Gastrocnemius medialis (tissue), 4 donors: Measurements from ENCODE around the gene PACSIN1. TPM values are rescaled to one million over a fixed set of nuclear protein-coding genes. Genes with fewer than 3 reads are reported as not detected.

Experiments used
- ATAC-seq, 2 donors: fragments of 150-250 bp; one replicate each; pipeline ENCODE4 v1.9.1; 2016
- DNase-seq, 2 donors: peaks; one replicate each; pipeline ENCODE4 v3.0.0-alpha.2; 2019
- H3K27ac ChIP-seq, 4 donors: fragments of 200-600 bp; sonication (generic); 1 replicate in 1 of 4; 2 replicates in 3 of 4; pipeline ENCODE4 v1.5.1; 2016 to 2018; ENCODE audit warnings: mild to moderate bottlenecking in 2 of 4, moderate library complexity in 1 of 4
- H3K27me3 ChIP-seq, 3 donors: fragments of 200-600 bp; sonication (generic) in 2 of 3; 1 replicate in 1 of 3; 2 replicates in 2 of 3; pipeline versions ENCODE4 v1.5.1 to v1.6.0; 2016 to 2019; ENCODE audit warnings: mild to moderate bottlenecking in 1 of 3, moderate library complexity in 1 of 3
- H3K36me3 ChIP-seq, 2 donors: fragments of 200-600 bp; sonication (generic) in 1 of 2; one replicate each; pipeline ENCODE4 v1.5.1; 2017 to 2018
- H3K4me1 ChIP-seq, 2 donors: fragments of 200-600 bp; sonication (generic) in 1 of 2; one replicate each; pipeline ENCODE4 v1.5.1; 2016 to 2017; ENCODE audit warnings: mild to moderate bottlenecking in 2 of 2
- H3K4me3 ChIP-seq, 4 donors: fragments of 200-600 bp; sonication (generic) in 3 of 4; 1 replicate in 1 of 4; 2 replicates in 3 of 4; pipeline ENCODE4 v1.5.1; 2016 to 2019; ENCODE audit warnings: mild to moderate bottlenecking in 2 of 4
- H3K9me3 ChIP-seq, 3 donors: fragments of 200-600 bp; sonication (generic) in 2 of 3; 1 replicate in 1 of 3; 2 replicates in 2 of 3; pipeline ENCODE4 v1.5.1; 2016 to 2019
- CTCF ChIP-seq, 5 experiments: fragments of 450-650 bp in 3 of 5; fragments of 200-600 bp in 2 of 5; sonication (generic) in 2 of 5; IDR thresholded peaks in 4 of 5; conservative IDR thresholded peaks in 1 of 5; 1 replicate in 4 of 5; 2 replicates in 1 of 5; pipeline ENCODE4 v1.5.1; 2016 to 2019; ENCODE audit warnings: antibody characterized with exemption in 5 of 5, mild to moderate bottlenecking in 3 of 5, moderate library complexity in 3 of 5
- POLR2A ChIP-seq, 2 donors: fragments of 450-650 bp; IDR thresholded peaks; one replicate each; pipeline ENCODE4 v1.6.1; 2017; ENCODE audit warnings: antibody characterized with exemption in 2 of 2, mild to moderate bottlenecking in 2 of 2, moderate library complexity in 2 of 2
- in situ Hi-C, 4 donors: fragments of 200-750 bp; cut with MboI; loops; one replicate each; pipeline versions ENCODE4 v1.15.0 to v1.8.0; 2017; ENCODE audit warnings: low sequenced_read_pairs in 4 of 4
- intact Hi-C: fragments of 100-400 bp; cut with DNase I; formaldehyde crosslinking; loops from one replicate; pipeline ENCODE4 v1.15.1; 2023; ENCODE audit warnings: low total_unique reads
- total RNA-seq, 4 donors: library from RNA; depleted of rRNA; stranded (reverse); fragments of >200 nt; gene quantifications; one replicate each; pipeline versions ENCODE4 v1.1.0 to v1.2.3, GENCODE V29; 2016

The PACSIN1 gene
- total RNA-seq, 4 donors from 2014 or later: not detected

GRCh38 chr6:34572585-34572984, 106.7 kb downstream of the PACSIN1 start:
- intact Hi-C loops: no loop called here

DNA sequence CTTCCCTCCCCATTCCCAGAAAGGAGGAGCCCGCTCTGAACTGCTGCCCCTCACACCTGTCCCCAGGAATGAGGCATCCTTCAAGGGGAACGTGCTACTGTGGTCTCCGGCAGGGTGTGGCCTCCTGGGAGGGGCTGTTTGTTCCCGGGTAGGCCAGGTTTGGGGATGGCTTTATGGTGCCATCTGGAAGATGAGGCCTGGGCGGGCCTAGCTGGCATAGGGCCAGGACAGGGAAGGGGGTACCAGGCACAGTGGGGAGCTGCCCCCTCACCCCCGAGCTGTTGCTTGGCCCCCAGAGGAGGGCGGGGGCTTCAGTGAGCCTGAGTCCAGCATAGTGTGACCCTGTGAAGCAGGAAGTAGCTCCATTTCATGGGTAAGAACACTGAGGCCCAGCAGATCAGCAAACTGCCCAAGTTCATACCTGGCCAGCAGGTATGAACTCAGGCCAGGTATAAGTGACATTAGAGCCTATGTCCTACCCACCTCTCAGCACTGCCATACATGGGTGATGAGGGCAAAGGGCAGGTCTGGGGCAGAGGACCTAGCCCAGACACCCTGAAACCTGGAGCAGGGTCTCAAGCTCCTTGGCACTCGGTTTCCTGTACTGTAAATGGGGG, 107.8 kb downstream of the PACSIN1 start:
- H3K36me3 ChIP-seq: no peaks in the 10 kb centered on the region
- intact Hi-C loops (no loop called here), in situ Hi-C loops (no loop called here)
- peaks cover 0 to 17% (median 8%) of the 10 kb centered on the region in 3 donors for H3K27me3 ChIP-seq
- no peaks in the 10 kb centered on the region for H3K4me1 ChIP-seq
- no peak for ATAC-seq
- H3K4me3 ChIP-seq: no peak overlapping the region
- H3K27ac ChIP-seq: no peak overlapping the region
- H3K9me3 ChIP-seq: no peaks in the 10 kb centered on the region
- no peak for TF ChIP-seq POLR2A (IDR thresholded peaks at IDR 0.05)
- TF ChIP-seq CTCF (IDR thresholded peaks at IDR 0.05 in 4 of 5, conservative IDR thresholded peaks at IDR 0.05 in 1 of 5): no peak
- DNase-seq: no peak

More at GRCh38 chr6:34572585-34572984, 106.7 kb downstream of the PACSIN1 start:
- no peak for DNase-seq
- no peaks in the 10 kb centered on the region for H3K36me3 ChIP-seq
- in situ Hi-C loops: no loop called here
- H3K9me3 ChIP-seq: no peaks in the 10 kb centered on the region
- H3K27ac ChIP-seq: no peak overlapping the region
- H3K4me1 ChIP-seq: no peaks in the 10 kb centered on the region
- H3K4me3 ChIP-seq: no peak overlapping the region
- H3K27me3 ChIP-seq: peaks cover 0 to 24% (median 9%) of the 10 kb centered on the region in 3 donors
- ATAC-seq: no peak
- no peak for TF ChIP-seq CTCF (IDR thresholded peaks at IDR 0.05 in 4 of 5, conservative IDR thresholded peaks at IDR 0.05 in 1 of 5)
- no peak for TF ChIP-seq POLR2A (IDR thresholded peaks at IDR 0.05)

DNA sequence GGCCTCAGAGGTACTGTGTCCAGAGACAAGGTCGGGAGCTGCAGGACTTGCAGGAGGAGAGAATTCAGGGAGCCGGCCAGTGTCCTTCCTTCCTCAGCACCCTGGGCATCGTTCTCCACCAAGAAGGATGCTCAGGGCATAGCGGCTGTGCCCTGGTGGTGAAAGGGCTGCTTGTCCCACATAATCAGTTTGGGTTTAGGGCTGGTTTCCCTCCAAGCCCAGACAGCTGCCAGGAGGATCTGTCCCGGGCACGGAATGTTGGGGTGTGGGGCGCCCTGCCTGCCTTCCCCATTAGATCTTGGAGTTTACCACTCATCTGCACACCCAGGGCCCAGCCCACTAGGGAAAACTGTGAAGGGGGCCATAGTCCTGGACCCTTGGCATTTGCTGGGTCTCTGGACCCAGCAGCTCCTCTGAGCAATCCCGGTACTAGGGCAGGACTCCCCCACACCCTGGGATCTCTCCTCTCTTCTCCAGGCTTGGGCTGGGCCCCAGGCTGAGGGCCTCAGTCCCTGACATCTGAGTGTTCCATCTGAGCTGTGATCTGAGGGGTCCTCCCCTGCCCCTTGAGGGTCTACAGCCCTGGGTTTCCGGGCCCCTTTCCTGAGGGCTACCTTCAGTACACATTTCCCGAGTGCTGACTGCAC, 108.9 kb downstream of the PACSIN1 start:
- ATAC-seq: no peak
- no peaks in the 10 kb centered on the region for H3K9me3 ChIP-seq
- no peak overlapping the region for H3K4me3 ChIP-seq
- in situ Hi-C loops: no loop called here
- intact Hi-C loops: no loop called here
- H3K27ac ChIP-seq: no peak overlapping the region
- no peak for DNase-seq
- TF ChIP-seq CTCF (IDR thresholded peaks at IDR 0.05 in 4 of 5, conservative IDR thresholded peaks at IDR 0.05 in 1 of 5): no peak
- TF ChIP-seq POLR2A (IDR thresholded peaks at IDR 0.05): no peak
- peaks cover 0 to 7% (median 0%) of the 10 kb centered on the region in 3 donors for H3K27me3 ChIP-seq
- H3K4me1 ChIP-seq: no peaks in the 10 kb centered on the region
- H3K36me3 ChIP-seq: no peaks in the 10 kb centered on the region

- DNase-seq: no peak
- H3K27me3 ChIP-seq: peaks cover 0 to 7% (median 0%) of the 10 kb centered on the region in 3 donors
- no peaks in the 10 kb centered on the region for H3K9me3 ChIP-seq
- no peak for TF ChIP-seq CTCF (IDR thresholded peaks at IDR 0.05 in 4 of 5, conservative IDR thresholded peaks at IDR 0.05 in 1 of 5)
- no peak for TF ChIP-seq POLR2A (IDR thresholded peaks at IDR 0.05)
- in situ Hi-C loops (no loop called here), intact Hi-C loops (no loop called here)
- no peaks in the 10 kb centered on the region for H3K36me3 ChIP-seq
- no peaks in the 10 kb centered on the region for H3K4me1 ChIP-seq
- no peak overlapping the region for H3K27ac ChIP-seq
- no peak overlapping the region for H3K4me3 ChIP-seq
- no peak for ATAC-seq
Measured at GRCh38 chr6:34575326-34575725, 109.5 kb downstream of the PACSIN1 start.
